HUES64 (cell line): Measurements from ENCODE around the gene TSPAN14.
"Not testable (repeated sequence)": the region's sequence is repeated elsewhere in the genome, so short reads cannot be mapped to it uniquely, and the experiment has no call there.

ENCODE experiments used
- H3K27ac ChIP-seq: 2 replicates; pipeline ENCODE4 v1.7.0; 2013; ENCODE audit warnings: low read depth, low read length, inconsistent platforms
- H3K27me3 ChIP-seq: 2 replicates; pipeline ENCODE4 v1.6.1; 2013; ENCODE audit warnings: mild to moderate bottlenecking, low read length; ENCODE audit not compliant: insufficient read depth
- H3K36me3 ChIP-seq: 2 replicates; pipeline ENCODE4 v1.6.1; 2013; ENCODE audit warnings: mild to moderate bottlenecking, low read length; ENCODE audit not compliant: insufficient read depth
- H3K4me1 ChIP-seq: 2 replicates; pipeline ENCODE4 v1.6.1; 2013; ENCODE audit warnings: mild to moderate bottlenecking, low read length, moderate library complexity; ENCODE audit not compliant: insufficient read depth
- H3K4me3 ChIP-seq: 2 replicates; pipeline ENCODE4 v1.5.1; 2013; ENCODE audit warnings: mild to moderate bottlenecking, low read length, moderate library complexity
- H3K9ac ChIP-seq: 2 replicates; pipeline ENCODE4 v1.6.1; 2013; ENCODE audit warnings: mild to moderate bottlenecking, low read depth, low read length
- H3K9me3 ChIP-seq: 2 replicates; pipeline ENCODE4 v1.6.1; 2013; ENCODE audit warnings: low read depth, low read length; ENCODE audit not compliant: insufficient read depth
- WGBS: fragments of 150-250, 120-280 bp; methylation state at CpG from one replicate; pipeline ENCODE4 v1.1.7; 2013; ENCODE audit warnings: missing lambda C conversion rate; 5-methylcytosine and 5-hydroxymethylcytosine counted together

The TSPAN14 gene

DNA sequence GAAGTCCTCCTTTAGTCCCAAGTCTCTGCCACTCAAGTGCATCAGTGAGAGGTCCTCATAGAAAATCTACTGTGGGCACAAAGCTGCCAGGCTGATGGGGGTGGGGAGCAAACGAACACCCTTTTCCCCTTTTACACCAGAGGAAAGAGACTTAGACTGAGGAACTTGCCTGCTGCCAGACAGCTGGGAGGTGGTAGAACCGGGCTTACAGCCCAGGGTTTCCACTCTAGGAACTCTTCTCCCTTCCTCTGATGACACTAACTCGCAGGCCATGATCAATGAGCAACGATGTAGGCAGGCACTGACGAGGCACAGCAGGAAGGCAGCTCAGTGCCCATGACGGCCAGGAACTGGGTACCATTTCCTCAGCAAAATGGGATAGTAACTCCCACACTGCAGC, 72.6 kb downstream of the TSPAN14 start:
- Histone ChIP-seq H3K9ac (no peak overlapping the region), H3K4me1 (0 out of 2 replicates have a peak, but pooled peaks cover 5% of the 10 kb centered on the region)
- WGBS = 81% methylated on average over 6 of the region's 6 CpGs

DNA sequence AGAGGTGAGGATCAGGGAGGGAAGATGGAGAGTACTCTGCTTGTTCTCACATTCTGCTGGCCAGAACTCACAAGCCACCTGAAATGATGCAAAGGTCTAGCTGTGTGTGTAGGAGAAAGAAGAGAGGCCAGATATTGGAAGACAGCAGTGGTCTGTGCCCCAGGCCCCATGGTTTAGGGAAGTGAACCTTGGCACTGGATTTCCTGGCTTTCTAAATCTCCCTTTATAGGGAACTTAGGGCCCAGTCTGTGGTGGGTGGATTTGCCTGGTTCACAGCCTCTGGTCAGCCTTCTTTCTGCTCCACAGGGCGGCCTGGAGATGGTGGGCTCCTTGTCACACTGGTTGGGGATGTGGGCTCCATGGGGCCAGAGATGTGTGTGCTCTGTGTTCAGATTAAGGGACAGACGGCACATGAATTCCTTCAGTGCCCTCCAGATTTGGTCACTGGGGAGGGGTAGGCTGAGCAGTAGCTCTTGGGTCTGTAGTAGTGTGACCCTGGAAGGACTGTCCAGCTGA, 74.1 kb downstream of the TSPAN14 start:
- Histone ChIP-seq H3K27me3 (no peaks in the 10 kb centered on the region), H3K27ac (no peak overlapping the region), H3K4me1 (0 out of 2 replicates have a peak, but pooled peaks cover 5% of the 10 kb centered on the region), H3K4me3 (no peak overlapping the region), H3K36me3 (no peaks in the 10 kb centered on the region), H3K9ac (no peak overlapping the region), H3K9me3 (no peaks in the 10 kb centered on the region)
- WGBS = 90% methylated on average over 2 of the region's 2 CpGs

More for the DNA sequence above, 72.6 kb downstream of the TSPAN14 start:
- no peak overlapping the region for H3K27ac ChIP-seq
- no peaks in the 10 kb centered on the region for H3K36me3 ChIP-seq
- H3K27me3 ChIP-seq = no peaks in the 10 kb centered on the region
- H3K9me3 ChIP-seq = no peaks in the 10 kb centered on the region
- no peak overlapping the region for H3K4me3 ChIP-seq

DNA sequence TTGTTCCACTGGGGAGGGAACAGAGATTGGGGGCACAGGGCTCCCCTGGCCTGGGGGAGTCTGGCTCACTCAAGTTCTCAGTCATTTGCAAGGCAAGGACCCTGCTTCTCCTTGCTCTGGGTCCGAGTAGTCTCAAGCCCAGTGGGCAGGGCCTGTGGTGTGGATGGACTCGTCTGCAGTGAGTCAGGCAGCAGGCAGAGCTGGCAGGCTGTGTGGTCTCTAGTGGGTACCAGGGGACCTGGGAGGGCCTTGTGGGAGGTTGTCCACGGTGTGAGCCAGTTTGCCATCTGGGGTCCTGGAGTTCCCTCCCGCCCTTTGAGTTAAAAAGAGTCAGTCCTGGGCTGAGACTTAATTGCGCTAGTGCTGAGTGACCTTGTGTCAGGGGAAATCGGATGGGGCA, 74.8 kb downstream of the TSPAN14 start:
- Histone ChIP-seq H3K9me3 (no peaks in the 10 kb centered on the region), H3K27ac (no peak overlapping the region), H3K36me3 (no peaks in the 10 kb centered on the region), H3K27me3 (no peaks in the 10 kb centered on the region), H3K4me3 (no peak overlapping the region), H3K4me1 (0 out of 2 replicates have a peak, but pooled peaks cover 5% of the 10 kb centered on the region), H3K9ac (no peak overlapping the region)
- 86% methylated on average over 6 of the region's 6 CpGs for WGBS

DNA sequence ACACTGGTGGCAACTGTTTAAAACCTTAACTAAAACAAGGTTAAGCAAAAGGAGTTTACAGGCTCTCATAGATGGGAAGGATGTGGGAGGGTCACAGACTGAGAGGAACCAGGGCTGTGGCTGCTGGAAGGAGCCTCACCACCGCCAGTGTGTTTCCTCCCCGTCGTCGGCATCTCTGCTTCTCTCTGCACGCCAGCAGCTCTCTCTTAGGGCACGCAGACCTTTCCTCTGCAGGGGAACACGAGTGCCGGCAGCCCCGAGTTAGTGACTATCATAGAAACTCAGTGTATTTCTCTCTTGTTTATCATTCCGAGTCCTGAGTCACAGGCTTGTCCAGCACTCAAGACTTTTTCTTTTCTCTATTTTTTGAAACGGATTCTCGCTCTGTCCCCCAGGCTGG, 75.5 kb downstream of the TSPAN14 start:
- no peaks in the 10 kb centered on the region for H3K36me3 ChIP-seq
- H3K4me3 ChIP-seq = no peak overlapping the region
- 95% methylated on average over 12 of the region's 12 CpGs for WGBS
- H3K27ac ChIP-seq = no peak overlapping the region
- no peak overlapping the region for H3K9ac ChIP-seq
- H3K9me3 ChIP-seq = no peaks in the 10 kb centered on the region
- no peaks in the 10 kb centered on the region for H3K27me3 ChIP-seq
- 0 out of 2 replicates have a peak, but pooled peaks cover 5% of the 10 kb centered on the region for H3K4me1 ChIP-seq

DNA sequence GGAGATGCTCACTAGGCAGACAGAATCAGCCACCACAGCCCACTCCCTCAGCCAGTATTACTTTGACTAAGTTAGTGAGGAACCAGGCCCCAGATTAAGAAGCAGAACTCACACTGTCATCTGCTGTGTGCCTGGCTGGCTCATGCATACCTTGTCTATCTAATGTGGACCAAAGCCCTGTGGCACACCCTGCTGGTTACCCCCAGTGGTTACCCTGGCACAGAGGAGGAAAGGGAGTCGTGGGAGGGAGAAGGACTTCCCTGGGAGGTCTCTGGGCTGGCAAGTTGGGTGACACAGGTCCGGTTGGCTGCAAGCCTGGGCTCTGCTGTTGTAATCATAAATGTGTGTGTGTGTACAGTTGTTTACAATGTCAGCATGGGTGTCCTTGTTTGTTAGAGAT, 76.1 kb downstream of the TSPAN14 start:
- no peaks in the 10 kb centered on the region for H3K36me3 ChIP-seq
- H3K27me3 ChIP-seq = no peaks in the 10 kb centered on the region
- H3K9me3 ChIP-seq = no peaks in the 10 kb centered on the region
- H3K4me3 ChIP-seq = no peak overlapping the region
- WGBS = 77% methylated on average over 2 of the region's 2 CpGs
- no peak overlapping the region for H3K9ac ChIP-seq
- H3K27ac ChIP-seq = no peak overlapping the region
- 0 out of 2 replicates have a peak, but pooled peaks cover 5% of the 10 kb centered on the region for H3K4me1 ChIP-seq

DNA sequence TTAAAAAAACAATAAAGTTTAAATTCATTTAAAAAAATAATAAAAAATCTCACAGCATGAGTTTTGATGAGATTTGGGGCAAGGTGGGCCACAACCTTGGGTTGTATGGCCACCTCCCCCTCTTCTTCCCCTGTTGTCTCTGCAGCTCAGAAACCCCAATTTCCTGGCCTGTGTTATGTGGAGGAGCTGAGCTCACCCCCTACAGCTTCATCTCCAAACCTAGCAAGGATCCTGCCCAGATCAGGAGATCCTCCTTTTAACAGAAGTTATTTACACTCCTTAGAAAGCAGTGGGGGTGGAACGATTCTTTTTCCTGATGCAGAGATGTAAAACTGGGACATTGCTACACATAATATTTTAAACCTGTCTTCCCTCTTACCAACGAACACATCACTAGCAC, 76.7 kb downstream of the TSPAN14 start:
- Histone ChIP-seq H3K27ac (no peak overlapping the region), H3K9me3 (no peaks in the 10 kb centered on the region), H3K4me3 (no peak overlapping the region), H3K27me3 (no peaks in the 10 kb centered on the region), H3K9ac (no peak overlapping the region), H3K4me1 (0 out of 2 replicates have a peak, but pooled peaks cover 5% of the 10 kb centered on the region), H3K36me3 (no peaks in the 10 kb centered on the region)
- WGBS = 61% methylated on average over 2 of the region's 2 CpGs

DNA sequence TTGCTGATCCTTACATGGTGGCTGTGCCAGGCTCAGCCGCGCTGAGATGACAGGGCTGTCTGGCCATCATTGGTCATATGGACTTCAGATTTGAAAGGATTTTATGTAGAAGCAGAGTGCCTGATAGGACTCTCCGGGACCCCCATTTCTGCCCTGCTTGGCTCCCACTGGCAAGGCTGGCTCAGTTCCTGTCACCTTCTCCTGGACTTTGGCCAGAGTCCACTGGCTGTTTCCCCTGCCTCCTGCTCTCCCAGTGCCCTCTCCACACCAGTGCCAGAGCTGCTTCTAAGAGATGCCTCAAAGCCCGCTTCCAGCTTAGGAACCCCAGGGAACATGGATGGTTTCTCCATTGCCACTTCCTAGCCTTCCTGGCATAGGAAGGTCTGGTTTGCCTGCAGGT, 78.5 kb downstream of the TSPAN14 start:
- no peaks in the 10 kb centered on the region for H3K9me3 ChIP-seq
- WGBS = 95% methylated on average over 4 of the region's 4 CpGs
- H3K9ac ChIP-seq = no peak overlapping the region
- no peaks in the 10 kb centered on the region for H3K27me3 ChIP-seq
- no peak overlapping the region for H3K4me3 ChIP-seq
- 0 out of 2 replicates have a peak, but pooled peaks cover 5% of the 10 kb centered on the region for H3K4me1 ChIP-seq
- no peaks in the 10 kb centered on the region for H3K36me3 ChIP-seq
- no peak overlapping the region for H3K27ac ChIP-seq

DNA sequence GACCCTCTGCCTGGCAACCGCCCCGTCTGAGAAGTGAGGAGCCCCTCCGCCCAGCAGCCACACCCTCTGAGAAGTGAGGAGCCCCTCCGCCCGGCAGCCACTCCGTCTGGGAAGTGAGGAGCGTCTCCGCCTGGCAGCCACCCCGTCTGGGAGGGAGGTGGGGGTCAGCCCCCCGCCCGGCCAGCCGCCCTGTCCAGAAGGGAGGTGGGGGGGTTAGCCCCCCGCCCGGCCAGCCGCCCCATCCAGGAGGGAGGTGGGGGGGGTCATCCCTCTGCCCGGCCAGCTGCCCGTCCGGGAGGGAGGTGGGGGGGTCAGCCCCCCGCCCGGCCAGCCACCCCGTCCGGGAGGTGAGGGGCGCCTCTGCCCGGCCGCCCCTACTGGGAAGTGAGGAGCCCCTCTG, 79.9 kb downstream of the TSPAN14 start:
- not testable (repeated sequence) for H3K27ac ChIP-seq, H3K36me3 ChIP-seq, H3K9me3 ChIP-seq, H3K4me1 ChIP-seq, H3K27me3 ChIP-seq, H3K4me3 ChIP-seq, H3K9ac ChIP-seq
- WGBS = 100% methylated on average over 6 of the region's 25 CpGs

DNA sequence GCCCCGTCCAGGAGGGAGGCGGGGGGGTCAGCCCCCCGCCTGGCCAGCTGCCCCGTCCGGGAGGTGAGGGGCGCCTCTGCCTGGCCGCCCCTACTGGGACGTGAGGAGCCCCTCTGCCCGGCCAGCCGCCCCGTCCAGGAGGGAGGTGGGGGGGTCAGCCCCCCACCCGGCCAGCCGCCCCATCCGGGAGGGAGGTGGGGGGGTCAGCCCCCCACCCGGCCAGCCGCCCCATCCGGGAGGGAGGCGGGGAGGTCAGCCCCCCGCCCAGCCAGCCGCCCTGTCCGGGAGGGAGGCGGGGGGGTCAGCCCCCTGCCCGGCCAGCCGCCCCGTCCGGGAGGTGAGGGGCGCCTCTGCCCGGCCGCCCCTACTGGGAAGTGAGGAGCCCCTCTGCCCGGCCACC, 80.5 kb downstream of the TSPAN14 start:
- H3K9me3 ChIP-seq, H3K27me3 ChIP-seq: not testable (repeated sequence)
- 97% methylated on average over 10 of the region's 30 CpGs for WGBS

DNA sequence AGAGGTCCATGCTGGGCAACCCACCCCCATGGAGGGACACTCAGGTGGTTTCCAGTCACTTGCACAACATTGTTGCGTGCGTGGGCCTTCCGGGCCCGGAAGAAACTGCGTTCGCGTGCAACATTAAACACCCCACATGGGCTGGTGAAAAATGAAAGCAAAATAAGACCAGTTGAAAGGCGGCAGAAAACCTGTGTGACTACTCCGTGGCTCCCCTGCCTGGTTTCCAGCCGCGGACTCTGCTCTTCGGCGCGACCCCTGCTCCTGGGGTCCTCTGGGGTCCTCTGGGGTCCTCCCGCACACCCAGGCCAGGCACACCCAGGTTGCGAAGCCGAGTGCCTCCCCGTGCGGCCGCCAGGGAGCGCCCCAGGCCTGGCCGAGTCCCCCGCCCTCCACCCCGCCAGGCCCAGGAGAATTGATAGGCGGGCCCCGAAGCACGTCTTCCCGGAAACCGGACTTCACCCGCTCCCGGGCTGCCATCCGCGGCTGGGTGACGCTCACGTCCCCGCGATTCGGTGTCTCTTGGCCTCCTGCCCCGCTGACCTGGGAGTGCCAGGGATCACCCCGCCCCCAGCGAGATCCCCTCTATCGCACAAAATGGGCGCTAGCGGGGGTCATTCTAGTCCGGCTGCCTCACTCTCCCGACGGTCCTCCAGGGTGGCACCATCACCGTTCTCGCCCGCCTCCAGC, 81.7 kb downstream of the TSPAN14 start:
- WGBS = 82% methylated on average over 50 of the region's 50 CpGs
- Histone ChIP-seq H3K4me1 (0 out of 2 replicates have a peak, but pooled peaks cover 4% of the 10 kb centered on the region), H3K27me3 (no peaks in the 10 kb centered on the region), H3K27ac (no peak overlapping the region), H3K9ac (no peak overlapping the region), H3K4me3 (peak overlapping the region; percentile 34; the same call in 1 of the 2 replicates), H3K36me3 (no peaks in the 10 kb centered on the region), H3K9me3 (no peaks in the 10 kb centered on the region)

More for the DNA sequence above, 80.5 kb downstream of the TSPAN14 start:
- H3K4me1 ChIP-seq, H3K36me3 ChIP-seq, H3K27ac ChIP-seq, H3K9ac ChIP-seq, H3K4me3 ChIP-seq: not testable (repeated sequence)

DNA sequence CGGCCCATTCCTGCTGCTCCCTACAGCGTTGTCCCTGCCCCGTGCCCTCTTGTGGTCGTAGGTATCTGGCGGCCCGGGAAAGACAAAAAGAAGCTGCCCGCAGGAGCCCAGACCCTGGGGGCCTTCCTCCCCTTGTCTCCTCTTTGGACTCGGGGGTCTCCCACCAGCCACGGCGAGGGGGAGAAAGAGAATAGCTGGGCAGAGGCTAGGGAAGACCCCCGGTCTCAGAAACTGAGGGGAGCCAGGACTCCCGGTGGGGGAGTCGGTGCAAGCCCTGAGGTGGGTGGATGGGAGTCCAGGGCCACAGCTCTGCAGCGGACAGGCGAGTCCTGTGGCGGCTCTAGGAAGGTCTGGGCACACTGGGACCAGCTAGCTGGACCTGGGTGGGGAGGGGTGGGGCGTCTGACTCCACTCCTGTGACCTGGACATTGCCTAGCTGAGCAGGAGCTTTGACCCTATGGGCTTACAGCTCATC, 82.3 kb downstream of the TSPAN14 start:
- no peaks in the 10 kb centered on the region for H3K36me3 ChIP-seq
- no peak overlapping the region for H3K27ac ChIP-seq
- H3K4me1 ChIP-seq = no peaks in the 10 kb centered on the region
- H3K9me3 ChIP-seq = no peaks in the 10 kb centered on the region
- H3K27me3 ChIP-seq = no peaks in the 10 kb centered on the region
- no peak overlapping the region for H3K9ac ChIP-seq
- 90% methylated on average over 17 of the region's 17 CpGs for WGBS
- peak overlapping the region; percentile 34; the same call in 1 of the 2 replicates for H3K4me3 ChIP-seq
